ENCODE results near the gene DHRS7B.

GRCh38 chr17:21174186-21174585, 47.4 kb downstream of the DHRS7B start:
- TF ChIP-seq POLR2AphosphoS5 (IDR thresholded peaks at IDR 0.05) = no peak
- no peak for TF ChIP-seq CTCF (IDR thresholded peaks at IDR 0.05)
- TF ChIP-seq POLR2A (IDR thresholded peaks at IDR 0.05) = no peak
- no peak for TF ChIP-seq EP300 (IDR thresholded peaks at IDR 0.05)
